Body of pancreas (tissue), 4 donors: ENCODE measurements around the gene SLC1A5.

ENCODE experiments used
- POLR2A ChIP-seq, 3 donors: fragments of 450-650 bp; IDR thresholded peaks; one replicate each; pipeline ENCODE4 v1.6.1; 2016; ENCODE audit warnings: antibody characterized with exemption in 3 of 3, mild to moderate bottlenecking in 2 of 3
- TF ChIP-seq, protein P1 (sequence below), 7 experiments: fragments of 450-650 bp in 4 of 7; fragments of 200-600 bp in 3 of 7; sonication (generic) in 3 of 7; IDR thresholded peaks; one replicate each; pipeline ENCODE4 v1.5.1; 2016 to 2019; ENCODE audit warnings: antibody characterized with exemption in 7 of 7

DNA sequence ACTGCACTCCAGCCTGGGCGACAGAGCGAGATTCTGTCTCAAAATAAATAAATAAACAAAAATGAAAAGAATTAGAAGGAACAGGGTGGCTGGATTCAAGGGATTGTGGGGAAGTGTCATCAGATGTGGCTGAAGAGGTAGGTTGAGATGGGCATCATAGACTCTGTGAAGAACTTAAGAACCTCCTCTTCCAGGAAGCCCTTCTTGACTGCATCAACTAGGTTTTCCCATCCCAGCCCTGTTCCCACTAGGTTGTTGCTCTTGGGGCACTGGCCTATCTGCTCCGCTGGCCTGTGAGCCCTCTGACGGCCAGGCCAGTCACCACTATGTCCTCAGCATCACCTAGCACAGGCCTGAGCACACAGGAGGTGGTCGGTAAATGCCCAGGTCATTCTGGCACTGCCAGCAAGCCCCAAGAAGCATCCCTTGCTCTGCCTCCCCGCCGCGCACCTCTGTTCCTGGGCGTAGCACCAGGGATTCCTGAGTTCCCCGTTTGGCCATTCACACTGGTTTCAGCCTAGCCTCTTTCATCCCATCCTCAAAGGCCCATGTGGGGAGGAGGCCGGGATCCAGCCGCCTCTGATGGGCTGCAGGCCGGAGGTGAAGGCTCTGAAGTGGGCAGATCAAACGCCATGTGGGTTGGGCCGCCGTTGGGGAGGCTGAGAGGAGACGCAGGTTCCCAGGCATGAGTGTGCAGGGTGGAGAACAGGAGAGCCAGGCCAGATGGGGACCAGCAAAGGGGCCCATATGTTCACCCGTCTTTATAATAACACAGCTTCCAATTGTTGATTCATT is 27.6 kb upstream of the SLC1A5 start:
- TF ChIP-seq, protein P1, sequence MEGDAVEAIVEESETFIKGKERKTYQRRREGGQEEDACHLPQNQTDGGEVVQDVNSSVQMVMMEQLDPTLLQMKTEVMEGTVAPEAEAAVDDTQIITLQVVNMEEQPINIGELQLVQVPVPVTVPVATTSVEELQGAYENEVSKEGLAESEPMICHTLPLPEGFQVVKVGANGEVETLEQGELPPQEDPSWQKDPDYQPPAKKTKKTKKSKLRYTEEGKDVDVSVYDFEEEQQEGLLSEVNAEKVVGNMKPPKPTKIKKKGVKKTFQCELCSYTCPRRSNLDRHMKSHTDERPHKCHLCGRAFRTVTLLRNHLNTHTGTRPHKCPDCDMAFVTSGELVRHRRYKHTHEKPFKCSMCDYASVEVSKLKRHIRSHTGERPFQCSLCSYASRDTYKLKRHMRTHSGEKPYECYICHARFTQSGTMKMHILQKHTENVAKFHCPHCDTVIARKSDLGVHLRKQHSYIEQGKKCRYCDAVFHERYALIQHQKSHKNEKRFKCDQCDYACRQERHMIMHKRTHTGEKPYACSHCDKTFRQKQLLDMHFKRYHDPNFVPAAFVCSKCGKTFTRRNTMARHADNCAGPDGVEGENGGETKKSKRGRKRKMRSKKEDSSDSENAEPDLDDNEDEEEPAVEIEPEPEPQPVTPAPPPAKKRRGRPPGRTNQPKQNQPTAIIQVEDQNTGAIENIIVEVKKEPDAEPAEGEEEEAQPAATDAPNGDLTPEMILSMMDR (IDR thresholded peaks at IDR 0.05) = no peak
- TF ChIP-seq POLR2A (IDR thresholded peaks at IDR 0.05) = no peak
